HUES48 (cell line): ENCODE results near the gene POTEI.
"Not testable (repeated sequence)": the region's sequence is repeated elsewhere in the genome, so short reads cannot be mapped to it uniquely, and the experiment has no call there.

Experiments used
- H3K27ac ChIP-seq: one replicate; pipeline ENCODE4 v1.7.0; 2013; ENCODE audit warnings: low read depth, low read length, inconsistent platforms
- H3K27me3 ChIP-seq: 2 replicates; pipeline ENCODE4 v1.6.1; 2013; ENCODE audit warnings: mild to moderate bottlenecking, low read length; ENCODE audit not compliant: control insufficient read depth, insufficient read depth
- H3K36me3 ChIP-seq: 2 replicates; pipeline ENCODE4 v1.6.1; 2013; ENCODE audit warnings: low read length; ENCODE audit not compliant: control insufficient read depth, insufficient read depth
- H3K4me1 ChIP-seq: 2 replicates; pipeline ENCODE4 v1.6.1; 2013; ENCODE audit warnings: mild to moderate bottlenecking, low read length; ENCODE audit not compliant: control insufficient read depth, insufficient read depth
- H3K4me3 ChIP-seq: 2 replicates; pipeline ENCODE4 v1.5.1; 2013; ENCODE audit warnings: mild to moderate bottlenecking, low read depth, low read length
- H3K9ac ChIP-seq: 2 replicates; pipeline ENCODE4 v1.6.1; 2013; ENCODE audit warnings: mild to moderate bottlenecking, low read depth, low read length, moderate library complexity
- H3K9me3 ChIP-seq: 2 replicates; pipeline ENCODE4 v1.6.1; 2013; ENCODE audit warnings: low read length; ENCODE audit not compliant: control insufficient read depth, insufficient read depth

Gene POTEI

DNA sequence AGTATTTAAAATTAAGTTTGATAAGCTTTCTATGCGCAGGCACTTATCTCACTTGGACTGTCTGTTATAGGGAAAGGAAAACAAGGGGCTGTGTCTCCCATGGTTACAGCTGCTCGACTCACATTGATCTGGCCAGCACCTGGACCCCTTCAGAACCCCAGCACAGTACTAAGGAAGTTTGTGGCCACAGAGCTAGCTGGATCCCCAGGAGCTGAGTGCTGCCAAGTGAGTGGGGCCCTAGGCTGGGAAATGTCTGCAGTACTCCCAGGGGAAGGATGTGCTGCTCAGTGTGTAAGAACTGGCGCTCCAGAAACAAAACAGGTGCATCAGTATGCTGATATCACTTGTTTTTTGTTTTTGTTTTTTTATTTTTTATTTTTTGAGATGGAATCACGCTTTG, 21.1 kb upstream of the POTEI start:
- not testable (repeated sequence) for H3K27me3 ChIP-seq, H3K4me3 ChIP-seq, H3K9me3 ChIP-seq, H3K36me3 ChIP-seq, H3K9ac ChIP-seq, H3K27ac ChIP-seq, H3K4me1 ChIP-seq

DNA sequence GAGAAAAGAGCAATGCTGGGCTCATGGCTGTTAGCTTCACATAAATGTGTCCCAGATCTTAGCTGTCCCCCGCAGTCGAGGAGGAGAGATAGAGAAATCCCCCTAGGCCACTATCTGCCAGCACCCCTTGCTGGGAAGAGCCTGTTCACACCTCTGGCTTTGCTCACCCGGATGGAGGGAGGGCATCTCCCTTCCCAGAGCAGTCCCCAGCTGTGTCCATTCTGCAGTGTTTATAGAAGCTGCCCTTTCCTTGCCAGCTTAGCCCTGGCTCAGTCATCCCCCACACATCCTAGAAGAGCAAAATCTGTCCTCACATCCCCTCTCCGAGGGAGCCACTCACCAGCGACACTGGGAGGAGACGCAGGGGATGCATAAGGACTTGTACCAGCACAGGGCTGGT, 20.4 kb upstream of the POTEI start:
- not testable (repeated sequence) for H3K9ac ChIP-seq, H3K27ac ChIP-seq, H3K9me3 ChIP-seq

DNA sequence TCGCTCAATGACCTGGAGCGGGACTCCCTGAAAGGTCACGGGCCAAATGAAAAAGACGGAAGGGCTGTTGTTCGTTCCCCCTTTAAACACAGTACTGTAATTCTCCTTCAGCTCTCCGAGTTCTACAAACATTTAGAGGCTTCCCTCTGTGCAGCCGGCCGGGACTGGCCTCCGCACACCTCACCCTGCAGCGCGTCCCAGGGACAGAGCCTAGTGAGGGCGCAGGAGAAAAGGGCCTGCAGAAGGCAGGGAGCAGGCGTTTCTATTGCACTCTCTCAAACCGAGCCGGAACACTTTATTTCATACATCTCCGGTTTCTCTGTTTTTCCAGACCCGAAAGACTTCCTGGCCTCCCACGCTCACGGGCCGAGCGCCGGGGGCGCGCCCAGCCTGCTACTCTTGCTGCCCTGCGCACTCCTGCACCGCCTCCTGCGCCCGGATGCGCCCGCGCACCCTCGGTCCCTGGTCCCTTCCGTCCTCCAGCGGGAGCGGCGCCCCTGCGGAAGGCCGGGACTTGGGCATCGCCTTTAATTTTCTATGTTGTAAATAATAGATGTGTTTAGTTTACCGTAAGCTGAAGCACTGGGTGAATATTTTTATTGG, 18.3 kb upstream of the POTEI start:
- H3K27ac ChIP-seq, H3K27me3 ChIP-seq, H3K9ac ChIP-seq, H3K9me3 ChIP-seq, H3K36me3 ChIP-seq, H3K4me3 ChIP-seq, H3K4me1 ChIP-seq: not testable (repeated sequence)

More for the DNA sequence above, 20.4 kb upstream of the POTEI start:
- H3K27me3 ChIP-seq, H3K4me1 ChIP-seq, H3K36me3 ChIP-seq, H3K4me3 ChIP-seq: not testable (repeated sequence)

DNA sequence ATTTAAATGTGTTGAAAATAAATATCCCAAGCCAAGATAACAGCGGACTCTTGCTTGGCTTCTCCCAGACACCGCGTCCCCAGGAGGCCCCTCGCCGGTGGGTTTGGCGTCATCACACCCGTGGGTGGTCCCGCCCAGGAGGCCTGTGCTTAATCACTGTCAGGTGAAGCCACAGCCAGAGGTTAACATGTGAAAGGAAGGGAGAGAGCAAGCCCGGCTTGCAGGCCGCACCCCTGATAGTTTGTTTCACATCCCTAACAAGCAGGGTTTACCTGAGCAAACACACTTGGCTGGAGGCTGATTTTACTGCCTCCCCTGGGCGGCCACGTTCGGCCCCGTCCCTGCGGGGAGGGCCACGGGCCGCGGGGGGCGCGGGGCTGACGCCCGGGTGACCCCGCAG, 13.3 kb upstream of the POTEI start:
- not testable (repeated sequence) for H3K4me1 ChIP-seq, H3K9me3 ChIP-seq, H3K27me3 ChIP-seq, H3K9ac ChIP-seq, H3K27ac ChIP-seq, H3K4me3 ChIP-seq, H3K36me3 ChIP-seq

DNA sequence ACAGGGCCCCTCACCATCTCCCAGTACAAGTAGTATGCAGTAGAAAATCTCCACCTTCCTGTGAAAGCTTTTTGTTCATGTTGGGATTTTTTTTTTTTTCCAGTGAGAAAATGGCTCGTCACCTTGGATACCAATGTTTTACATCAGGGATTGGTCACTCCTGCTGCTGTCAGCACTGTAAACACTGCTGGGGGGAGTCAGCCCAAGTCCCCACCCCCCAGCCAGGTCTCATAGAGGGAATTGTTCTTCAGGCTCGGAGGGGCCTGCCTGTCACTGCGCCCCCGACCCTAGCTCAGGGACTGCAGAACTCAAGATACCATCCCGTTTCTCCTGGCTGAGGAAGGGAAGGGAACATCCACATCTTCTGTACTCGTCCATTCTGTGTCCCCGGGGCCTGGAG, 11.9 kb upstream of the POTEI start, which contains the start of gene CFC1B:
TSS of gene CFC1B (plus strand) at position 231 of the 400 bp plus-strand sequence. CDS start 263 bp downstream, outside the sequence.
- not testable (repeated sequence) for H3K9me3 ChIP-seq, H3K4me1 ChIP-seq, H3K27me3 ChIP-seq, H3K36me3 ChIP-seq, H3K4me3 ChIP-seq, H3K27ac ChIP-seq, H3K9ac ChIP-seq

DNA sequence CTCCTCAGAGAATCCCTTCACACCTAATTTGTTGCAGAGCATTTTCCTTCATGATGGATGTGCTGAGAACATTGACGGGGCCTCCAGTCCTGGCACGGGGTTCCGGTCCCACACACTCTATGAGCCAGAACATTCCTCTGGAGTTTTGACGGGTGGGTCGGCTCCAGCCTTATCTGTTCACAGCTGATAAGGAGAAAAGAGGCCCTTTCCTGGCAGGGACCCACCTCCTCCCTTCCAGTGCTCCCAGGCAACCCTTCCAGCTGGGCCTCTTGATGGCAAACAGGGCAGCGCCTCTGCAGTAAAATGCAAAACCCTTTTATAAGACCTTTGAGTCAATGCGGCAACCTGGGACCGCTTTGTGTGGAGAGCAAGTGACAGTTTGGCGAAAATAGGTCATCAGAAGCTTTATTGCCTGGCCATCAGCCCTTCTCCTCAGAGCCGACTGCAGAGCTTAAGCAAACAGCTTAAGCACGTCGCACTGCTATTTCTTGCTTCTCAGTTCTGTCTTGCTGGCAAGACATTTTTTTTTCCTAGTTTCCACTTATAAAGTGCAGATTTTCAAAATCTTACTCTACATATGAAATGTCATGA, 9.5 kb upstream of the POTEI start:
- not testable (repeated sequence) for H3K9ac ChIP-seq, H3K27ac ChIP-seq

DNA sequence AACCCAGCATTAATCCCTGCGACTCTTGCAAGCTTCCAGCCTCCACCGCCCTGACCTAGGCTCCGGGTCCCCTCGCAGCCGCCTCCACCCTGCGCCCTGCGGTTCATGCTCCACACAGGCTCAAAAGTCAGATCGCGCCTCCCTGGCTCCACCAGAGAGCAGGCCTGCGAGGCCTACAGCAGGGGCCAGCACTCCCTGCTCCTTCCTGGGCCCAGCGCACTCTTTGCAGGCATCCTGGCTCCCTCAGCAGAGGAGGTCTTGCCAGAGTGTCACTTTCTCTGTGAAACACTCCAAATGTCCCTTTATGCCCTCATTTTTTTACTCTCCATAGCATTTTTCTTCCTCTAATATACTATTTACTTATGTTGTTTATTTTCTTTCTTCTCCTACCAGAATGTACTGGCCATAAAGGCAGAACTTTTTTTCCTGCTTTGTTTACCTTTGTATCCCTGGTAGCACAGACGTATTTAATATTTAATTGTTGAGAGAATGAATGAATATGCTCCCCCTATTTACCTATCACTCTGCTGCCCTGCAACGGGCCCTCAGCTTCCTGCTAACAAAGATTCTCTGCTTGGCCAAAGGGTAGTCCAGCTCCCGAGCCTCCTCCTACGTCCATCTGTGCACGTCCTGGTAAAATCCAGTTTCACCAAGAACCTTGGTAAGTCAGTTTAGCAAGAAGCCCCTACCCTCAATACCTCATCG, 2.8 kb upstream of the POTEI start:
- not testable (repeated sequence) for H3K9ac ChIP-seq, H3K9me3 ChIP-seq, H3K36me3 ChIP-seq, H3K27me3 ChIP-seq, H3K4me1 ChIP-seq, H3K4me3 ChIP-seq, H3K27ac ChIP-seq

More for the DNA sequence above, 9.5 kb upstream of the POTEI start:
- not testable (repeated sequence) for H3K4me1 ChIP-seq, H3K9me3 ChIP-seq, H3K4me3 ChIP-seq, H3K36me3 ChIP-seq, H3K27me3 ChIP-seq

DNA sequence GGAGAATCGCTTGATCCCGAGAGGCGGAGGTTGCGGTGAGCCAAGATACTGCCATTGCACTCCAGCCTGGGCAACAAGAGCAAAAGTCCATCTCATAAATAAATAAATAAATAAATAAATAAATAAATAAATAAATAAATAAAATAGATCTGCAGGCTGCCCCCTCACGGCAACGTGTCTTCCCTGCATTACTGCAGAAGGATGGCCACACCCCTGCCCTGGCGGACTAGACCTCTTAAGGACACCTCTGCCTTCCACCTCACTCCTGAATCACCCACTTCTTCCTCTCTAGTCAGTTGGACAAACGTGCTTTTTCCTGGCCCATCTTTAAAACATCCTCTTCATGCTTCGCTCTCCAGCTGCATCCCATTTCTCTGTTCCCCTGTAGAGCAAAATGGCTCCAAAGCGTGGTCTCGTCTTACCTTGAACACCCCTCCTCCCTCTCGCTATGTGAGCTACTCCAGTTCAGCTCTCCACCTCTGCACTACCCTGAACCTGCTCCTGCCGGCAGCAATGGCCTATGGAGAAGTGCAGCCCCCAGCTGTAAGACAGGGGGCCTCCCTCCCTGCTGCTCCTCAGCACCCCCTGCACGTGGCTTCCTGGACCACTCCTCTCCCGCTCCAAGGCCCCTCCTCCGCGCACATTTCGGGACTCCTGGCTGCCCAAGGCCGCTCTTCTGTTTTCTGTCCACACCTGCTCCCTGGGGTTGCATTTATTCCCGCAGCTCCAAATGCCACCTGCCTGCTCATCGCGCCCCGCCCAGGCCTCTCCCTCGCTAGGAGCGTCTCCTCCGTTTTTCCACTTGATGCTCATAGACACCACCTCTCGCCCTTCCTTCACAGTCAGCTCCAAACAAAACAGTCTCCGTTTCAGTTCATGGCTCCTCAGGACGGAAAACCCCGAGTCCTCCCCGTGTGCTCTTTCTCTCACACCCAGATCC, 1.9 kb upstream of the POTEI start:
- H3K4me1 ChIP-seq, H3K9ac ChIP-seq, H3K27me3 ChIP-seq, H3K4me3 ChIP-seq, H3K9me3 ChIP-seq, H3K36me3 ChIP-seq, H3K27ac ChIP-seq: not testable (repeated sequence)

DNA sequence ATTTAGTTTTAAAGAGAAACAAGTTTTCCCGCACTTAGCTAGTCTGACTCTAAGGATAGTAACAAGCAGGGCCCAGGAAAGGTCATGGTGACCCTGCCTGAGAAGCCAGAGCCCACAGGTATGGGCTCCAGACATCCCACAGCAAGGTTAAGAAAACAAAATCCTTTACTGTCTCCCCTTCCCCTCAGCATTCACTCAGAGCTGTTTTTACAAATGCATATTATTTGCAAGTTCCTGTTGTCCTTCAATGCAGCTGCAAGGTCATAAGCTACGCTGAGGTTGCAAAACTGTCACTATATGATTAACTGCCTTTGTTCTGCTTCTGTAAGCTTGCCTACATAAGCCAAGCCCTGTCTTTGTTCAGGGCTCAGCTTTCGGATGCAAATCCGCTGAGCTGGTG, 18.1 kb downstream of the POTEI start:
- H3K4me1 ChIP-seq, H3K36me3 ChIP-seq, H3K9ac ChIP-seq, H3K27me3 ChIP-seq, H3K4me3 ChIP-seq, H3K27ac ChIP-seq, H3K9me3 ChIP-seq: not testable (repeated sequence)

DNA sequence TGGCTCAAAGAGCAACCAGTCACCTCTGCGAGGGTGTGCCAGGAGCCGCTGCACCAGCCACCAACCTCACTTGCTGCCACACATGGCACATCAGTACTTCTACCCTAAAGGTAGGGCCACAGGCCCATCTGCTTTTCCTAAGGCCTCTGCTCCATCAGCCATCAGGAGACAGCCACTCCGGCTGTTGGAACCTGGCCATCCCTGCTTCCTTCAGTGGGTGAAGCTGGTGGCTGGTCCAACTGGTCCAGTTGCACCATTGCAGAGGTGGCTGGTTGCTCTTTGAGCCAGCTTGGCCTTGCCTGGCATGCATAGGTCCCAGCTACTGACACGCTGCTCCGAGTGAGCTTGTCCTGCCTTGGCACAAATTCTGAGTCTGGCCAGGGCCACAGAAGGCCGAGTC, 53.7 kb downstream of the POTEI start:
- H3K4me1 ChIP-seq, H3K4me3 ChIP-seq, H3K27ac ChIP-seq, H3K27me3 ChIP-seq, H3K9me3 ChIP-seq, H3K36me3 ChIP-seq, H3K9ac ChIP-seq: not testable (repeated sequence)

DNA sequence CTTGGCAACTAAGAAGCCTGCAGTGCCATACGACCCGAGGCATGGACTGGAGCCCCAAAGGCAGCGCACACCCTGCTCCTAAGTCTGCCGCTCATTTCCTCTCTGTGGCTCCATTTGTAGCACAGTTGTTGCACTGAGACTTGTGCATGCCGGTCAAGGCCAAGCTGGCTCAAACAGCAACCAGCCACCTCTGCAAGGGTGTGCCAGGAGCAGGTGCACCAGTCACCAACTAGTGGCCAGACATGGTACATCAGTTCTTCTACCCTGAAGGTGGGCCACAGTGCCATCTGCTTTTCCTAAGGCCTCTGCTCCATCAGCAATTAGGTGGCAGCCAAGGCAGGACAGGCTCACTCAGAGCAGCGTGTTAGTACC, 54.4 kb downstream of the POTEI start:
- H3K4me3 ChIP-seq, H3K4me1 ChIP-seq, H3K36me3 ChIP-seq, H3K9me3 ChIP-seq, H3K27me3 ChIP-seq, H3K9ac ChIP-seq, H3K27ac ChIP-seq: not testable (repeated sequence)
